GM21825 (cell line): ENCODE results near the gene PTGFRN.

ENCODE experiments used
- ATAC-seq: cut with Tn5 transposase; IDR thresholded peaks from one replicate; pipeline ENCODE4 v1.9.1; 2021; ENCODE audit warnings: mild to moderate bottlenecking, moderate library complexity; ENCODE audit not compliant: unreplicated experiment

Gene PTGFRN

DNA sequence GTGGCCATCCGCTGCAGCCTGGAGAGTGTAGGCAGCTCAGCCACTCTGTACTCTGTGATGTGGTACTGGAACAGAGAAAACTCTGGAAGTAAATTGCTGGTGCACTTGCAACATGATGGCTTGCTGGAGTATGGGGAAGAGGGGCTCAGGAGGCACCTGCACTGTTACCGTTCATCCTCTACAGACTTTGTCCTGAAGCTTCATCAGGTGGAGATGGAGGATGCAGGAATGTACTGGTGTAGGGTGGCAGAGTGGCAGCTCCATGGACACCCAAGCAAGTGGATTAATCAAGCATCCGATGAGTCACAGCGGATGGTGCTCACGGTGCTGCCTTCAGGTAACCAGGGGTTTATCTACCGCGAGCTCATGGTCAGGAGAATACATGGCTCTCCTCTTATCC is 115.9 kb downstream of the PTGFRN start:
- no peak for ATAC-seq

- no peak for ATAC-seq
These were observed 116.6 kb downstream of the PTGFRN start for GRCh38 chr1:117026361-117026760.

GRCh38 chr1:117029685-117030084 is 120.0 kb downstream of the PTGFRN start:
- ATAC-seq: no peak

- no peak for ATAC-seq
These were observed 120.7 kb downstream of the PTGFRN start for GRCh38 chr1:117030271-117030877.

DNA sequence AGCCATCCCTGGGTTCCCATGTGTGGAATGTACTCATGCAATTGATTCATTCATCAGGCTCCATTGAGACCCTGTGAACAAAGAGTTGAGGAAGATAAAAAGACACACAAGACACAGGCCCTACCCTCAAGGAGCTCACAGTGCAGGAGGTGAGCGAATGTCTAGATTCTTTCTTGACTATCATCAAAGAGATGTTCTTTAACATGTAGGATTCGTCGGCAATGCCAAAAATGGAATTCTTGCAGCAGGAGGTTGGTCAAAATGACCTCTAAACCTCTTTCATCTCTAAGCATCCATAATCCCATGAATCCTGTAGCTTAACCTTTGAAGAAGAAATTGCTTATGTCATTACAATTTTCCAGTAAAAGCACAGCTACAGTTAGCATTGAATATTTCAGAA is 122.5 kb downstream of the PTGFRN start:
- ATAC-seq: no peak

- ATAC-seq: no peak
These were observed 123.2 kb downstream of the PTGFRN start for GRCh38 chr1:117032681-117033539.

GRCh38 chr1:117033772-117034171 is 124.1 kb downstream of the PTGFRN start:
- no peak for ATAC-seq

DNA sequence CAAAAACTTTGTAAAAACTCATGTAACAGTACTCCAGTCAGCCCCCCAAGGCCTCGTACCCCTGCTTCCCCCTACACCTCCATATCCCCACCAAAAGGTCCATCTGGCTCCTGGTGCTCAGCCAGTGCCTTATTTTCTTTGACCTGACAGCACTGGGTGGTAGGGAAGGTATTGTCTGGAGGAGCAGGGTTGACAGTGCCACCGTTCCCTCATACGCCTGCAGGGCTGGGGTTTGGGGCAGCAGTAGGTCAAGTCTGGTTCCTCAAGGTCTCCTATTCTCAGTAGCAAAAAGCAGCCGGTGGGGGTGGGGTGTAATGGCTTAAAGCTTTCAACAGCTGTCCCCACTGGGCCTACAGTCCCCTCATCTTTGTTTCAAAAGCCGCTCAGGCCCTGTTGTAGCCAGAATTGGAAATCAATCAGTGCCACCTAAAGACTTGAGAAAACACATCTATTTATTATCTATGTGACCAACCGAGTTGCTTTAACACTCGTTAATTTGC is 125.1 kb downstream of the PTGFRN start:
- no peak for ATAC-seq

- no peak for ATAC-seq
These were observed 126.3 kb downstream of the PTGFRN start for GRCh38 chr1:117036018-117036461.

DNA sequence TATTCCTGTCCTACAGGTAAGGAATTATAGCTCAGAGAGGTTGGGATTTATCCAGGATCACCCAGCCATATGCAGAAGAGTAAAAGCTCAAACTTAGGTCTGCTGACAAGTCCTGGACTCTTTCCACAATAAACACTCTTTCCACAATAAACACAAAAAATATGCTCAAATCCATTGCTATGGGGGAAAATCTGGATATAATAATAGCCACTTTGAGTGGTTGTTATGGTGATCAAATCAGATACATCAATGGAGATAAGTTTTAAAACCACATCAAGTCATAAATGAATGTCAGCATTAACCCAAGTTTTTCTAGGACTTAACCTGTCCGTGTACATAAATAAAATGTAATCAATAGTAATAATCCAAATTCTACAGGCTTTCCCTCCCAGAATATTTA is 128.1 kb downstream of the PTGFRN start:
- no peak for ATAC-seq

GRCh38 chr1:117038236-117038635 is 128.5 kb downstream of the PTGFRN start:
- no peak for ATAC-seq
